Panc1 (cell line): ENCODE measurements around the gene CCNL2. TPM values are rescaled to one million over a fixed set of nuclear protein-coding genes. Genes with fewer than 3 reads are reported as not detected.

Source experiments
- ATAC-seq: fragments of 200-7000 bp; cut with Tn5 transposase; 2 replicates; pipeline ENCODE4 v1.9.1; 2020; ENCODE audit warnings: mild to moderate bottlenecking, moderate library complexity
- BruUV-seq: library from RNA; stranded (reverse); fragments of 400-500 nt; replicated peaks from 2 replicates; lab custom pipeline; 2021; lab: Mats Ljungman, UMichigan
- CTCF ChIA-PET: fragments of 300-600 bp; sonication (Branson Sonifier 250); formaldehyde crosslinking; loops from one replicate; lab custom pipeline; 2022; ENCODE audit warnings: antibody characterized with exemption; lab: Charles Lee
- POLR2A ChIA-PET: fragments of 300-600 bp; sonication (Branson Sonifier 250); formaldehyde crosslinking; loops from one replicate; lab custom pipeline; 2022; ENCODE audit warnings: antibody characterized with exemption; lab: Charles Lee
- DNase-seq: peaks from one replicate; pipeline ENCODE4 v3.0.0-alpha.2; 2010; ENCODE audit warnings: low read depth, low spot score
- H3K27ac ChIP-seq: 2 replicates; pipeline ENCODE4 v1.5.1; 2011; ENCODE audit warnings: mild to moderate bottlenecking, low read length, inconsistent platforms
- H3K27me3 ChIP-seq: fragments of 200-500 bp; sonication (Bioruptor generic); 2 replicates; pipeline ENCODE4 v1.6.0; 2014; ENCODE audit warnings: low read length, inconsistent platforms; ENCODE audit not compliant: control insufficient read depth, insufficient read depth
- H3K36me3 ChIP-seq: fragments of 200-500 bp; sonication (Bioruptor generic); 2 replicates; pipeline ENCODE4 v1.5.1; 2014; ENCODE audit warnings: inconsistent platforms, mild to moderate bottlenecking, low read length, moderate library complexity; ENCODE audit not compliant: control insufficient read depth, insufficient read depth
- H3K4me1 ChIP-seq: 2 replicates; pipeline ENCODE4 v1.5.1; 2011; ENCODE audit warnings: inconsistent platforms, mild to moderate bottlenecking, low read length, moderate library complexity; ENCODE audit not compliant: control insufficient read depth, insufficient read depth
- H3K4me3 ChIP-seq, 2 experiments: 2 replicates each; pipeline ENCODE4 v1.5.1; 2011 to 2012; ENCODE audit warnings: low read depth in 2 of 2, low read length in 2 of 2, mild to moderate bottlenecking in 2 of 2, inconsistent platforms in 1 of 2, moderate library complexity in 1 of 2
- H3K9me3 ChIP-seq: fragments of 200-500 bp; sonication (Bioruptor generic); 2 replicates; pipeline ENCODE4 v1.5.1; 2014; ENCODE audit warnings: low read depth, mild to moderate bottlenecking, inconsistent platforms, low read length, moderate library complexity; ENCODE audit not compliant: control insufficient read depth, insufficient read depth
- POLR2AphosphoS5 ChIP-seq: IDR thresholded peaks from 2 replicates; pipeline ENCODE4 v1.6.1; 2012; ENCODE audit warnings: mild to moderate bottlenecking, low read depth, low read length, moderate library complexity
- SIN3A ChIP-seq: IDR thresholded peaks from 2 replicates; pipeline ENCODE4 v1.6.1; 2012; ENCODE audit warnings: low read depth, mild to moderate bottlenecking, low read length, moderate library complexity, borderline replicate concordance; ENCODE audit not compliant: insufficient read depth
- TCF7L2 ChIP-seq: IDR thresholded peaks from 2 replicates; pipeline ENCODE4 v1.6.1; 2011; ENCODE audit warnings: mild to moderate bottlenecking, low read depth, low read length, inconsistent platforms
- in situ Hi-C: cut with HindIII; loops from 2 replicates; pipeline ENCODE4 v1.10.0; 2016; ENCODE audit warnings: low sequenced_read_pairs, low pct_unique_long_range_greater_than_20kb
- intact Hi-C: fragments of 100-400 bp; cut with micrococcal nuclease; formaldehyde crosslinking; loops from one replicate; pipeline ENCODE4 v1.10.0; 2022; ENCODE audit not compliant: unreplicated experiment
- total RNA-seq: library from RNA; stranded (reverse); gene quantifications from one replicate; pipeline ENCODE4 v1.2.1, GENCODE V29; 2021; ENCODE audit not compliant: unreplicated experiment
- TF ChIP-seq, protein P1 (sequence below), 2 experiments: IDR thresholded peaks; 2 replicates each; pipeline ENCODE4 v1.6.1; 2011 to 2012; ENCODE audit warnings: low read depth in 2 of 2, control low read depth in 1 of 2, low read length in 1 of 2, mild to moderate bottlenecking in 1 of 2, moderate library complexity in 1 of 2; ENCODE audit not compliant: insufficient read depth in 1 of 2
- TF ChIP-seq, protein P2 (sequence below): fragments of 450-650 bp; IDR thresholded peaks from 2 replicates; pipeline ENCODE4 v1.5.1; 2017; ENCODE audit warnings: mild to moderate bottlenecking

CCNL2 gene
- total RNA-seq, 1 experiment from 2014 or later, result 297 TPM

DNA sequence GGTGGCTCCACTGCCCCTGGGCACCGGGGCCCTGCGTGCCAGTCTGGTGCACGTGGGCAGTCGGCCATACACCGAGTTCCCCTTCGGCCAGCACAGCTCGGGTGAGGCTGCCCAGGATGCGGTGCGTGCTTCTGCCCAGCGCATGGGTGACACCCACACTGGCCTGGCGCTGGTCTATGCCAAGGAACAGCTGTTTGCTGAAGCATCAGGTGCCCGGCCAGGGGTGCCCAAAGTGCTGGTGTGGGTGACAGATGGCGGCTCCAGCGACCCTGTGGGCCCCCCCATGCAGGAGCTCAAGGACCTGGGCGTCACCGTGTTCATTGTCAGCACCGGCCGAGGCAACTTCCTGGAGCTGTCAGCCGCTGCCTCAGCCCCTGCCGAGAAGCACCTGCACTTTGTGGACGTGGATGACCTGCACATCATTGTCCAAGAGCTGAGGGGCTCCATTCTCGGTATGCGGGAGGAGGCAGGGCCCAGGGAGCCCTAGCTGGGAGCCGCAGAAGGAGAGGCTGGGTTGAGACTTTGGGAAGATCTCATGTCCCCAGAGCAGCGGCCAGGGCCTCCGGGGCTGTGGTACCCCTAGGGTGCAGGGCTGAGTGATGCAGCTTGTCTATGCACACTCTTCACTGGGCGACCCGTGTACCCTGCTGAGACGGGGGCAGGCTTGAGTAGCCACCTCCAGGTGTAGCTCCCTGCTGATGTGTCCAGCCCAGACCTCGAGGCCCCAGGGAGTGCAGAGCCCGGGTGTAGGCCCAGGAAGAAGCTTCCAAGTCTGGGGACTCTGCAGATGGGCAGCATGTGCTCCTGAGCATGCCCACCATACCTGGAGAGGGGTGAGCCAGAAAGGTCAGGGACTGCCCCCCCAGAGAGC, 38.1 kb upstream of the CCNL2 start:
- Histone ChIP-seq H3K36me3 (peaks cover 2% of the 10 kb centered on the region; the same call in 1 of the 2 replicates), H3K27me3 (no peaks in the 10 kb centered on the region), H3K27ac (peak overlapping the region; percentile 94), H3K4me1 (peaks cover 65% of the 10 kb centered on the region), H3K9me3 (no peaks in the 10 kb centered on the region), H3K4me3 (peak overlapping the region; percentile 76 to 87)
- ATAC-seq (no peak), DNase-seq (no peak)
- POLR2A ChIA-PET, result interaction anchor here (0.5 kb wide), 1 partner anchor 11 kb away, joined by 4 read pairs; no protein-coding TSS in a partner anchor
- TF ChIP-seq TCF7L2 (no peak), SIN3A (0 out of 2 replicates have a peak, but pooled peaks have one; percentile 15), POLR2AphosphoS5 (no peak)
- TF ChIP-seq, protein P1, sequence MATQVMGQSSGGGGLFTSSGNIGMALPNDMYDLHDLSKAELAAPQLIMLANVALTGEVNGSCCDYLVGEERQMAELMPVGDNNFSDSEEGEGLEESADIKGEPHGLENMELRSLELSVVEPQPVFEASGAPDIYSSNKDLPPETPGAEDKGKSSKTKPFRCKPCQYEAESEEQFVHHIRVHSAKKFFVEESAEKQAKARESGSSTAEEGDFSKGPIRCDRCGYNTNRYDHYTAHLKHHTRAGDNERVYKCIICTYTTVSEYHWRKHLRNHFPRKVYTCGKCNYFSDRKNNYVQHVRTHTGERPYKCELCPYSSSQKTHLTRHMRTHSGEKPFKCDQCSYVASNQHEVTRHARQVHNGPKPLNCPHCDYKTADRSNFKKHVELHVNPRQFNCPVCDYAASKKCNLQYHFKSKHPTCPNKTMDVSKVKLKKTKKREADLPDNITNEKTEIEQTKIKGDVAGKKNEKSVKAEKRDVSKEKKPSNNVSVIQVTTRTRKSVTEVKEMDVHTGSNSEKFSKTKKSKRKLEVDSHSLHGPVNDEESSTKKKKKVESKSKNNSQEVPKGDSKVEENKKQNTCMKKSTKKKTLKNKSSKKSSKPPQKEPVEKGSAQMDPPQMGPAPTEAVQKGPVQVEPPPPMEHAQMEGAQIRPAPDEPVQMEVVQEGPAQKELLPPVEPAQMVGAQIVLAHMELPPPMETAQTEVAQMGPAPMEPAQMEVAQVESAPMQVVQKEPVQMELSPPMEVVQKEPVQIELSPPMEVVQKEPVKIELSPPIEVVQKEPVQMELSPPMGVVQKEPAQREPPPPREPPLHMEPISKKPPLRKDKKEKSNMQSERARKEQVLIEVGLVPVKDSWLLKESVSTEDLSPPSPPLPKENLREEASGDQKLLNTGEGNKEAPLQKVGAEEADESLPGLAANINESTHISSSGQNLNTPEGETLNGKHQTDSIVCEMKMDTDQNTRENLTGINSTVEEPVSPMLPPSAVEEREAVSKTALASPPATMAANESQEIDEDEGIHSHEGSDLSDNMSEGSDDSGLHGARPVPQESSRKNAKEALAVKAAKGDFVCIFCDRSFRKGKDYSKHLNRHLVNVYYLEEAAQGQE (IDR thresholded peaks at IDR 0.05; ENCODE audit: insufficient read depth in 1 of 2, low read depth in 2 of 2, low read length in 1 of 2), result no peak
- TF ChIP-seq, protein P2, sequence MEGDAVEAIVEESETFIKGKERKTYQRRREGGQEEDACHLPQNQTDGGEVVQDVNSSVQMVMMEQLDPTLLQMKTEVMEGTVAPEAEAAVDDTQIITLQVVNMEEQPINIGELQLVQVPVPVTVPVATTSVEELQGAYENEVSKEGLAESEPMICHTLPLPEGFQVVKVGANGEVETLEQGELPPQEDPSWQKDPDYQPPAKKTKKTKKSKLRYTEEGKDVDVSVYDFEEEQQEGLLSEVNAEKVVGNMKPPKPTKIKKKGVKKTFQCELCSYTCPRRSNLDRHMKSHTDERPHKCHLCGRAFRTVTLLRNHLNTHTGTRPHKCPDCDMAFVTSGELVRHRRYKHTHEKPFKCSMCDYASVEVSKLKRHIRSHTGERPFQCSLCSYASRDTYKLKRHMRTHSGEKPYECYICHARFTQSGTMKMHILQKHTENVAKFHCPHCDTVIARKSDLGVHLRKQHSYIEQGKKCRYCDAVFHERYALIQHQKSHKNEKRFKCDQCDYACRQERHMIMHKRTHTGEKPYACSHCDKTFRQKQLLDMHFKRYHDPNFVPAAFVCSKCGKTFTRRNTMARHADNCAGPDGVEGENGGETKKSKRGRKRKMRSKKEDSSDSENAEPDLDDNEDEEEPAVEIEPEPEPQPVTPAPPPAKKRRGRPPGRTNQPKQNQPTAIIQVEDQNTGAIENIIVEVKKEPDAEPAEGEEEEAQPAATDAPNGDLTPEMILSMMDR, result no peak
- no TSS peak for BruUV-seq
- intact Hi-C loops (loop anchor here (5.0 kb wide), 1 partner anchor 35 kb away; no protein-coding TSS in a partner anchor), in situ Hi-C loops (no loop called here)
- CTCF ChIA-PET, result interaction anchor here (0.6 kb wide), 1 partner anchor 11 kb away, joined by 3 read pairs; no protein-coding TSS in a partner anchor

DNA sequence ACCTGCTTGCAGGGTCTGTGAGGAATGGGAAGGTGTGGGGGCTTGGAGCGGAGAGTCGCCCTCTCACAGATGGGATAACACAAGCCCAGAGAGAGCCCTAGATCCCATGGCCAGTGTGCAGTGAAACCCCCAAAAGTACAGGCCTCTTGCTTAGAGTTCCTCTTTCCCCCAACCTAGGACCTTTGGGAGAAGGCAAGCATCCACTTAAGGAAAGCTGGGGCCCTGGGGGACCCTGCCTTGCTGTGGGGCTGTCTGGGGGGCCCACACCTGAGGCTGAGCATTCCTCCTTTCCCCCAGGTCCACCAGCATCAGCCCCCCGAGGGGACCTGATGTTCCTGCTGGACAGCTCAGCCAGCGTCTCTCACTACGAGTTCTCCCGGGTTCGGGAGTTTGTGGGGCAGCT, 37.5 kb upstream of the CCNL2 start:
- Histone ChIP-seq H3K27ac (peak overlapping the region; percentile 94), H3K4me1 (peaks cover 65% of the 10 kb centered on the region), H3K36me3 (peaks cover 2% of the 10 kb centered on the region; the same call in 1 of the 2 replicates), H3K27me3 (no peaks in the 10 kb centered on the region), H3K9me3 (no peaks in the 10 kb centered on the region), H3K4me3 (peak overlapping the region; percentile 76 to 87)
- TF ChIP-seq SIN3A (no peak), POLR2AphosphoS5 (no peak), TCF7L2 (no peak)
- TF ChIP-seq, protein P2, result no peak
- TF ChIP-seq, protein P1 (IDR thresholded peaks at IDR 0.05; ENCODE audit: insufficient read depth in 1 of 2, low read depth in 2 of 2, low read length in 1 of 2), result no peak
- CTCF ChIA-PET, result no interaction called here
- POLR2A ChIA-PET, result no interaction called here
- no TSS peak for BruUV-seq
- DNase-seq (no peak), ATAC-seq (no peak)
- intact Hi-C loops (loop anchor here (5.0 kb wide), 1 partner anchor 34 kb away; no protein-coding TSS in a partner anchor), in situ Hi-C loops (no loop called here)
